Peyer's patch (tissue), 4 donors: ENCODE data around the gene PKD2L1. TPM values are rescaled to one million over a fixed set of nuclear protein-coding genes. Genes with fewer than 3 reads are reported as not detected.

Experiments used
- DNase-seq, 3 donors: peaks; one replicate each; pipeline ENCODE4 v3.0.0-alpha.2; 2017 to 2019
- H3K27ac ChIP-seq, 4 donors: fragments of 200-600 bp; sonication (generic); one replicate each; pipeline ENCODE4 v1.5.1; 2016 to 2019
- H3K27me3 ChIP-seq, 2 donors: fragments of 200-600 bp; sonication (generic); one replicate each; pipeline ENCODE4 v1.5.1; 2019
- H3K36me3 ChIP-seq, 3 donors: fragments of 200-600 bp; sonication (generic); one replicate each; pipeline ENCODE4 v1.5.1; 2016 to 2019
- H3K4me1 ChIP-seq, 4 donors: fragments of 200-600 bp; sonication (generic); one replicate each; pipeline ENCODE4 v1.5.1; 2016 to 2019
- H3K4me3 ChIP-seq, 4 donors: fragments of 200-600 bp; sonication (generic); 1 replicate in 3 of 4; 2 replicates in 1 of 4; pipeline ENCODE4 v1.5.1; 2016 to 2019; ENCODE audit warnings: mild to moderate bottlenecking in 1 of 4
- H3K9me3 ChIP-seq, 4 donors: fragments of 200-600 bp; sonication (generic); one replicate each; pipeline ENCODE4 v1.5.1; 2016 to 2019; ENCODE audit warnings: mild to moderate bottlenecking in 1 of 4
- CTCF ChIP-seq, 6 experiments: fragments of 450-650 bp in 4 of 6; fragments of 200-600 bp in 2 of 6; sonication (generic) in 1 of 6; IDR thresholded peaks; one replicate each; pipeline ENCODE4 v1.5.1; 2017 to 2019; ENCODE audit warnings: antibody characterized with exemption in 6 of 6, mild to moderate bottlenecking in 3 of 6, moderate library complexity in 1 of 6
- POLR2A ChIP-seq, 2 donors: fragments of 450-650 bp; IDR thresholded peaks; one replicate each; pipeline ENCODE4 v1.5.1; 2017; ENCODE audit warnings: antibody characterized with exemption in 2 of 2, mild to moderate bottlenecking in 2 of 2, moderate library complexity in 2 of 2
- total RNA-seq, 4 donors: library from RNA; depleted of rRNA; stranded (reverse); fragments of >200 nt; gene quantifications; one replicate each; pipeline ENCODE4 v1.1.0, GENCODE V29; 2016

Gene PKD2L1
- total RNA-seq, 4 donors from 2014 or later, result not detected

GRCh38 chr10:100341953-100342626 is 12.1 kb upstream of the PKD2L1 start:
- peak; percentile 31 to 73 (median 61) for DNase-seq
- H3K27me3 ChIP-seq, result no peaks in the 10 kb centered on the region
- no peak overlapping the region for H3K4me3 ChIP-seq
- TF ChIP-seq CTCF (IDR thresholded peaks at IDR 0.05) (peak in 5 of 6 experiments; percentile 16 to 83 (median 80)), POLR2A (IDR thresholded peaks at IDR 0.05) (no peak)
- H3K27ac ChIP-seq, result no peak overlapping the region
- no peaks in the 10 kb centered on the region for H3K9me3 ChIP-seq
- H3K4me1 ChIP-seq, result peaks cover 0 to 20% (median 2%) of the 10 kb centered on the region in 4 donors
- no peaks in the 10 kb centered on the region for H3K36me3 ChIP-seq

DNA sequence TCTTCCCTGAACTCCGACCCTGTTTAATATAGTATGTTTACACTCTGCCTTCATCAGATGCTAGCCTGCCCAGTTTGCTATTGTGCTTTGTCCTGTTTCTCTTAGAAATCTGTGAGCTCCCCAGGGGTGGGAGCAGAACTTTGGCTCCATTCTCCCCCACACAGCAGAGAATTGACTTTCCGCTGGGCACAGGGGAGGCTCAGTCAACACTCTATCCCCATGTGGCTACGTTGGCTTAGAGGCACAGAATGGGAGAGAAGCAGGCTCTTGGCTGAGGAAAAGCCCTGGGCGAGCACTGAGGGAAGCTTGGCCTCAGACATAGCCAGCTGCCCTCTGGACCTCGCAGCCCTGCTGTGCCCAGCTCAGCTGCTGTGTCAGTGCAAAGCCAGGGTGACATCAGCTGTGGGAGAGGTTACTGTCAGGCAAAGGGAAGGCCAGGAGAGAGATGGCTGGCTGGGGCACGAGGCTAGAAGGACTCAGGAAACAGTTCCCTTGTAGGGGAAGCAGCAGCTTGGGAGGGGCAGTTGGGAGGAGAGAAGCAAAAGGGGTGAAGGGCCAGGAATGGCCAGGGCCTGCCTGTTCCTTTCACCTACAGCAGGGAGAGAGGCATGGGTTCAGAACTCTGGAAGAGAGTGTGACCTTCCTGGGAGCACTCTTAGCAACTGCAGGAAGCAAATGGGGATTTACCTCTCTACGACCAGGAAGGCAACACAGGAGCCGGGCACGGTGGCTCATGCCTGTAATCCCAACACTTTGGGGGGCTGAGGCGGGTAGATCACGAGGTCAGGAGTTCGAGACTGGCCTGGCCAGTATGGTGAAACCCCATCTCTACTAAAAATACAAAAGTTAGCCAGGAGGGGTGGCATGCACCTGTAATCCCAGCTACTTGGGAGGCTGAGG is 11.2 kb upstream of the PKD2L1 start:
- Histone ChIP-seq H3K36me3 (no peaks in the 10 kb centered on the region), H3K27ac (no peak overlapping the region), H3K4me1 (peaks cover 0 to 16% (median 2%) of the 10 kb centered on the region in 4 donors), H3K4me3 (no peak overlapping the region), H3K9me3 (no peaks in the 10 kb centered on the region), H3K27me3 (no peaks in the 10 kb centered on the region)
- DNase-seq, result peak in 2 of 3 donors; percentile 63 to 68
- TF ChIP-seq CTCF (IDR thresholded peaks at IDR 0.05) (no peak), POLR2A (IDR thresholded peaks at IDR 0.05) (no peak)

DNA sequence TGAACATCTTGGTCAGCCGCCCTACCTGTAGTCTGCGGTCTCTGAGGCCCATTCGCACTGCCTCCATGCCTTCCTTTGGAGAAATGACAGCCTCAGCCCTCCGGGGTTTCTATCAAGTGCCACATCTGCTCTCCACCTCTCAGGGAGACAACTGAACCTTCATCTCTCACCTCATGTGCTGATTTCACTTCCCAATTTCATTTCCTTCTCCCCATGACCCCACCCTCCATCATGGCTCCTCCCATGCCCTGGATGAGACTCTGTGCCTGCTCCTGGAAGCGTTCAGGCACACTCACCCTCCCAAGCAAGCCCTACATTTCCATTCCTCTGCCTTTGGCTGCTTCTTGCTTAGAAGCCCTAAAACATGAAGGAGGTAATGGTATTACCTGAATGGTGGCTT is 9.2 kb upstream of the PKD2L1 start:
- Histone ChIP-seq H3K36me3 (no peaks in the 10 kb centered on the region), H3K4me3 (no peak overlapping the region), H3K27ac (peak overlapping the region in 1 of 4 donors; percentile 5), H3K9me3 (no peaks in the 10 kb centered on the region), H3K27me3 (no peaks in the 10 kb centered on the region), H3K4me1 (peaks cover 0 to 12% (median 2%) of the 10 kb centered on the region in 4 donors)
- TF ChIP-seq POLR2A (IDR thresholded peaks at IDR 0.05) (no peak), CTCF (IDR thresholded peaks at IDR 0.05) (no peak)
- peak in 2 of 3 donors; percentile 53 to 54 for DNase-seq

DNA sequence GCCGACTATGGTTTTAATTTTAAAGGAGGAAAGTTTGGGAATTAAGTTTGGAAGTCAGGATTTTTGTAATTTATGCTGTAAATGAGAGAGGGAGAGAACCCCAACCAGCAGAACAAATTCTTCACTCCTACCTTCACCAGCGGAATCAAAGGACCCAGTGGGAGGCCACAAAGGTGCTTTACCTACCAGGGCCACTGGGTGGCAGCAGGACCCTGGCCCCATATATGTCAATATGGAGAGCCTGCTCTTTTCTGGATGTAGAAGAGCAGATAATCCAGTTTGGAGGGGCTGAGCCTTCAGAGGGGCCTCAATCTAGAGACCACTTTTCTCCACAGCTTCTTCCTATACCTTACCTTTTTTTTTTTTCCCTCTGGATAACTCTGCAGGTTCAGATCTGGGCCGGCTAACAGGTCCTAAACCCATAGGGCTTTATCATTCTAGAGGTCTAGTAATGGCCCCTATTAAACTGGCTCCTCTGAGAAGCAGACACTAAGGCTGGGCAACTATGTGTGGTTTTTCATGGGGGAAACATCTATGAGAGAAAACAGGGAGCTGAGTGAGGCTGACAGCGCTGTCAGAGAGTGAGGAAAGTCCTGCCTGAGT is 8.5 kb upstream of the PKD2L1 start:
- TF ChIP-seq POLR2A (IDR thresholded peaks at IDR 0.05) (no peak), CTCF (IDR thresholded peaks at IDR 0.05) (peak; percentile 80 to 95 (median 92))
- Histone ChIP-seq H3K4me3 (no peak overlapping the region), H3K36me3 (no peaks in the 10 kb centered on the region), H3K27me3 (no peaks in the 10 kb centered on the region), H3K9me3 (no peaks in the 10 kb centered on the region), H3K27ac (peak overlapping the region in 1 of 4 donors; percentile 5), H3K4me1 (peaks cover 0 to 12% (median 2%) of the 10 kb centered on the region in 4 donors)
- peak; percentile 69 to 91 (median 81) for DNase-seq

GRCh38 chr10:100334762-100335161 is 4.7 kb upstream of the PKD2L1 start:
- DNase-seq, result no peak
- no peak overlapping the region for H3K4me3 ChIP-seq
- no peaks in the 10 kb centered on the region for H3K27me3 ChIP-seq
- no peaks in the 10 kb centered on the region for H3K36me3 ChIP-seq
- TF ChIP-seq CTCF (IDR thresholded peaks at IDR 0.05), result no peak
- no peak for TF ChIP-seq POLR2A (IDR thresholded peaks at IDR 0.05)
- H3K9me3 ChIP-seq, result no peaks in the 10 kb centered on the region
- H3K27ac ChIP-seq, result no peak overlapping the region
- peaks cover 0 to 12% (median 0%) of the 10 kb centered on the region in 4 donors for H3K4me1 ChIP-seq
